Fibroblast of mammary gland (primary cell): ENCODE measurements around the gene EXOC6B.

ENCODE experiments used
- DNase-seq: peaks from one replicate; pipeline ENCODE4 v3.0.0-alpha.2; 2010; ENCODE audit warnings: low read depth
- H3K4me3 ChIP-seq: 2 replicates; pipeline ENCODE4 v1.5.1; 2011; ENCODE audit warnings: low read depth, mild to moderate bottlenecking, low read length, moderate library complexity; ENCODE audit not compliant: control insufficient read depth
- CTCF ChIP-seq: conservative IDR thresholded peaks from 2 replicates; pipeline ENCODE4 v1.5.1; 2011; ENCODE audit warnings: low read depth, low read length, inconsistent platforms; ENCODE audit not compliant: control insufficient read depth, insufficient read depth

Gene EXOC6B

GRCh38 chr2:72128059-72128842 is 697.6 kb downstream of the EXOC6B start:
- TF ChIP-seq CTCF: no peak
- H3K4me3 ChIP-seq: no peak overlapping the region
- no peak for DNase-seq

GRCh38 chr2:72127401-72128058 is 698.3 kb downstream of the EXOC6B start:
- TF ChIP-seq CTCF: no peak
- DNase-seq: no peak
- H3K4me3 ChIP-seq: no peak overlapping the region

GRCh38 chr2:72126186-72127100 is 699.4 kb downstream of the EXOC6B start:
- DNase-seq: no peak
- no peak for TF ChIP-seq CTCF
- no peak overlapping the region for H3K4me3 ChIP-seq
